ENCODE data around the gene SLC25A1. TPM values are rescaled to one million over a fixed set of nuclear protein-coding genes. Genes with fewer than 3 reads are reported as not detected.

Gene SLC25A1
- 10 to 100 TPM; 45.8 to 51.6 TPM for total RNA-seq
- 10 to 100 TPM; 36.7 to 49.3 TPM for polyA plus RNA-seq
- long read RNA-seq, donor 1, transcript SLC25A1-202 (9 exons, 1,514 nt), result minor isoform, 37 of 111 reads
- long read RNA-seq, donor 1, transcript SLC25A1-201 (9 exons, 1,648 nt), result major isoform, 53 of 111 reads
- long read RNA-seq, donor 1, partial matches to known transcripts, result 11 of 111 reads
- long read RNA-seq, donor 1, other reads (novel, unspliced or antisense), result 9 of 111 reads
- long read RNA-seq, donor 2, transcript SLC25A1-201 (9 exons, 1,648 nt), result major isoform, 38 of 58 reads
- long read RNA-seq, donor 2, transcript SLC25A1-202 (9 exons, 1,514 nt), result minor isoform, 8 of 58 reads
- long read RNA-seq, donor 2, partial matches to known transcripts, result 9 of 58 reads
- long read RNA-seq, donor 2, other reads (novel, unspliced or antisense), result 2 of 58 reads

DNA sequence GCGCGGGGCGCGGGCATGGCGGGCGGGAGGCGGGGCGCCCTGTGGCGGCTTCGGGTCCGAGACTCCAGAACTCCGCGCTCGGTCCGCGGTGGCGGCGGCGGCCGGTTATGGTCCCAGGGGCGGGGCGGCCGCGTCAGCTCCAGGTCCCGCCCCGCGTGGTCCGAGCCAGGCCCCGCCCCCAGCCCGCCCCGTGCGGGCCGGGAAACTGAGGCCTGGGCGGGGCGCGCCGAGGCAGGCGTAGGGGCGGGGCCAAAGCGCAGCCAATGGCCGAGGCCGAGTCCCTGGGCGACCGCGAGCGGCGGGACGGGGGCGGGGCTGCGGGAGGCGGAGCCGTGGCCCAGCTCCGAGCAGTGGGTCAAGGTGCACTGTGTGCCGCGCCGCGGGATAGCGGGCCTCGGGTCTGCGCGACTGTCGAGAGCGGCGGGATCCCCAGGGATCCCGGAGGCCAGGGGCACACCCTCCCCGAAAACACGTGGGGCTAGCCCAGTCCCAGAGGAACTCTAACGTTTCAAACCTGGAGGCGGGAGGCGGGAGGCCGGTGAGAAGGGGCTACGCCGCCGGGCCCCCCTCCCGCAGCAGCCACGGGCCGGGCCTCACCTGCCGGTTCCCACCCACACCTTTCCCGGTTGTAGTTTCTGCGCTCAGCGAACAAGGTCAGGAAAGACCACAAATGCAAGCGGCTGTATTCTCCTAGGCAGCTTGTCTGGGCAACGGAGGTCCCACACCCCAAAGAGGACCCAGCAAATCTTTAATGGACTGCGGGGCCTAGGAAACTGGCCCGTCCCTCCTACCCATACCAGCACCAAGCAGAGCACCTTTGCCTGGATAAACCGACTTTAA, at the start of gene SLC25A1:
TSS of gene SLC25A1 (minus strand) at position 80 of the 840 bp plus-strand sequence. CDS start at position 17, 63 bp downstream.
- Histone ChIP-seq H3K9me3 (ENCODE audit: control insufficient read depth, low read length) (no peaks in the 10 kb centered on the region), H3K27me3 (ENCODE audit: control insufficient read depth in 1 of 2, insufficient read depth in 2 of 2, low read length in 1 of 2) (no peaks in the 10 kb centered on the region), H3K27ac (ENCODE audit: low read depth in 1 of 2, low read length in 2 of 2) (peak within 1 kb of the TSS; percentile 43 to 63), H3K4me1 (ENCODE audit: control insufficient read depth in 1 of 2, insufficient read depth in 2 of 2, low read length in 2 of 2) (no peaks in the 10 kb centered on the region), H3K36me3 (ENCODE audit: control insufficient read depth in 1 of 2, insufficient read depth in 2 of 2, low read length in 1 of 2) (no peaks in the 10 kb centered on the region), H3K4me3 (ENCODE audit: low read length in 2 of 2) (peak within 1 kb of the TSS; percentile 49 to 77)
- 0 to 1% methylated on average over 58 to 86 of the region's 86 CpGs for WGBS, 2 donors
- ATAC-seq (ENCODE audit: low FRiP score) (peak; percentile 93), DNase-seq (peak; percentile 95 to 97)
- intact Hi-C loops (cut with DNase I), result loop anchor here (2.0 to 5.0 kb wide), 7 partner anchors 34 to 953 kb away; partner anchors contain the start of genes MRPL40 (in 2 of the 2), CDC45 (in 1 of the 2), CLTCL1 (in 1 of the 2) and ESS2 (in 1 of the 2)

DNA sequence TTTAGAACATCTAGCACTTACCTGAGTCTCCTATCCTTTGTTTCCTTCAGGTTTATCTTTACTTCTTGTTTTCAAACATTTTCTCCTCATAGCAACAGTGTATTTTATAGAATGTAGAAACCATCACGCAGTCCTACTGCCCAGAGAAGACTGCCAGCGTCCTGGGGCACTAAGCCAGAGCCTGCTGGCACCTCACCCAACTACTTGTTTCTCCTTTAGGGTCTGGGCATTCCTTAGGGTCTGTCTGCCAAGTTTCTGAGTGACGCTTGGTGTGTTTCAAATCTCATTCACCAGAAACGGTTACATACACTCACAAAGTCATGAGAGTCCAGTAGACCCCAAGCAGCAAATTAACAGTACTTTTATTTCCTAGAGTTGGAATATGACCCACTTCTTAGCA, 49.6 kb upstream of the SLC25A1 start:
- intact Hi-C loops (cut with DNase I), result no loop called here
- no peak for ATAC-seq (ENCODE audit: low FRiP score)
- WGBS, 2 donors, result 9 to 10% methylated on average over 4 of the region's 4 CpGs

DNA sequence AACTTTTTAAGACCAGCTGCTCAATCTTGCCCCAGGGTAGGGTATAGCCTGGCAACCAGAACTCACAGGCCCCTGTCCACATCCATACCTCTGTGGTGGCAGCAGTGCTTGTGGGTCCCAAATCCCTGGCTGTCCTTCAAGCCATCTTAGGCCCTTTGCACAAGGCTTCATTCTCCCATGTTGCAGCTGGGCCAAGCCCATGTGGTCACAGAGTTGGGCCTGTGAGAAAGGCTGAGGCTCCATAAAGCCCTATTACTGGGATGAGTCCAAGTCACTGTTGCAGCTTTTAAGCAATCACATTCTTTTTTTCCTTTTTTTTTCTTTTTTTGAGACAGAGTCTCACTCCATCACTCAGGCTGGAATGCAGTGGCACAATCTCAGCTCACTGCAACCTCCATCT, 47.9 kb upstream of the SLC25A1 start:
- no peaks in the 10 kb centered on the region for H3K4me1 ChIP-seq (ENCODE audit: control insufficient read depth in 1 of 2, insufficient read depth in 2 of 2, low read length in 2 of 2)
- peaks cover 0 to 3% of the 10 kb centered on the region in 2 donors for H3K36me3 ChIP-seq (ENCODE audit: control insufficient read depth in 1 of 2, insufficient read depth in 2 of 2, low read length in 1 of 2)
- DNase-seq (no peak), ATAC-seq (ENCODE audit: low FRiP score) (no peak)
- no peaks in the 10 kb centered on the region for H3K27me3 ChIP-seq (ENCODE audit: control insufficient read depth in 1 of 2, insufficient read depth in 2 of 2, low read length in 1 of 2)
- no peak overlapping the region for H3K27ac ChIP-seq (ENCODE audit: low read depth in 1 of 2, low read length in 2 of 2)
- no peaks in the 10 kb centered on the region for H3K9me3 ChIP-seq (ENCODE audit: control insufficient read depth, low read length)
- H3K4me3 ChIP-seq (ENCODE audit: low read length in 2 of 2), result no peak overlapping the region
- intact Hi-C loops (cut with DNase I), result no loop called here

More for the DNA sequence above, 49.6 kb upstream of the SLC25A1 start:
- H3K27ac ChIP-seq (ENCODE audit: low read depth in 1 of 2, low read length in 2 of 2), result no peak overlapping the region
- H3K4me3 ChIP-seq (ENCODE audit: low read length in 2 of 2), result no peak overlapping the region
- no peaks in the 10 kb centered on the region for H3K27me3 ChIP-seq (ENCODE audit: control insufficient read depth in 1 of 2, insufficient read depth in 2 of 2, low read length in 1 of 2)
- H3K9me3 ChIP-seq (ENCODE audit: control insufficient read depth, low read length), result no peaks in the 10 kb centered on the region
- peaks cover 0 to 2% of the 10 kb centered on the region in 2 donors for H3K36me3 ChIP-seq (ENCODE audit: control insufficient read depth in 1 of 2, insufficient read depth in 2 of 2, low read length in 1 of 2)
- H3K4me1 ChIP-seq (ENCODE audit: control insufficient read depth in 1 of 2, insufficient read depth in 2 of 2, low read length in 2 of 2), result no peaks in the 10 kb centered on the region
- DNase-seq, result no peak

DNA sequence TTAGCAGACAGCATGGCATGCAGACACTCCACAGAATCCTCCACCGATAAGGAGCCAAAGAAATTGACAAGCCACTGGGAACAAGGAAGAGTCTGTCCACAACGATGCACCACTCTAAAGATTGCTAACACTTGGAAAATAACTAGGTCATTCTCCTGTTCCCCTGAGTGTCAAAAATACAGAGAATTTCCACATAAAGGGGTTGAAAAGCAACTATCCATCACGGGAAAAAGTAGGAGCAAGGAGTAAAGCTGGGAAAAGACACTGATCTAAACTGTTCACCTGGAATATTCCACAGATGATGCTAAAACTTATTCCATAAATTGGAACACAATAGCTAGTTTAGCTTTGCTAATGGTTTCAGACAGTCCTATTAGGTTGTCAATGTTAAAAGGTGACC, 47.0 kb upstream of the SLC25A1 start:
- intact Hi-C loops (cut with DNase I), result no loop called here
- H3K27ac ChIP-seq (ENCODE audit: low read depth in 1 of 2, low read length in 2 of 2), result no peak overlapping the region
- peaks cover 0 to 3% of the 10 kb centered on the region in 2 donors for H3K36me3 ChIP-seq (ENCODE audit: control insufficient read depth in 1 of 2, insufficient read depth in 2 of 2, low read length in 1 of 2)
- no peaks in the 10 kb centered on the region for H3K4me1 ChIP-seq (ENCODE audit: control insufficient read depth in 1 of 2, insufficient read depth in 2 of 2, low read length in 2 of 2)
- H3K9me3 ChIP-seq (ENCODE audit: control insufficient read depth, low read length), result no peaks in the 10 kb centered on the region
- ATAC-seq (ENCODE audit: low FRiP score), result no peak
- no peak overlapping the region for H3K4me3 ChIP-seq (ENCODE audit: low read length in 2 of 2)
- H3K27me3 ChIP-seq (ENCODE audit: control insufficient read depth in 1 of 2, insufficient read depth in 2 of 2, low read length in 1 of 2), result no peaks in the 10 kb centered on the region
- 94 to 95% methylated on average over 3 of the region's 3 CpGs for whole genome bisulfite sequencing, 2 donors
- no peak for DNase-seq

DNA sequence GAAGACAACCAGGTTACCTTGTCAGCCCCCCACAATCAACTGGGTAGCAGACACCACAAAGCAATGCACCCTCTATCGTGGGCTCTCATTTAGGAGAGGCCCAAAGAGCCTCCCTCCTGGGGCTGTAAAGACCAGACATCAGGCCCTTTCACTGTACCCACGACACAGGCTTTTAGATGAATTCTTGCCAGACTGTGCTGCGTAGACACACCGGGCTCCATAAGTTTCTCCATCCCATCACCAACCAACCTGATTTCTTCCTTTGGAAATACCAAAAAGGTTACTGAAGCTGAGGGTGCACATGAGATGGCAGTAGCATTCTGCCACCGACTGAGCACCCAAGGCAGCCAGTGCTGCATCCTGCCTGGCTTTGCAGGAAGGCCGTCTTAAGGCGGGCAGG, 46.4 kb upstream of the SLC25A1 start:
- WGBS, 2 donors, result 96 to 97% methylated on average over 7 of the region's 7 CpGs
- Histone ChIP-seq H3K27ac (ENCODE audit: low read depth in 1 of 2, low read length in 2 of 2) (no peak overlapping the region), H3K9me3 (ENCODE audit: control insufficient read depth, low read length) (no peaks in the 10 kb centered on the region), H3K27me3 (ENCODE audit: control insufficient read depth in 1 of 2, insufficient read depth in 2 of 2, low read length in 1 of 2) (no peaks in the 10 kb centered on the region), H3K36me3 (ENCODE audit: control insufficient read depth in 1 of 2, insufficient read depth in 2 of 2, low read length in 1 of 2) (peaks cover 0 to 3% of the 10 kb centered on the region in 2 donors), H3K4me1 (ENCODE audit: control insufficient read depth in 1 of 2, insufficient read depth in 2 of 2, low read length in 2 of 2) (no peaks in the 10 kb centered on the region), H3K4me3 (ENCODE audit: low read length in 2 of 2) (no peak overlapping the region)
- ATAC-seq (ENCODE audit: low FRiP score) (no peak), DNase-seq (no peak)
- intact Hi-C loops (cut with DNase I), result no loop called here

DNA sequence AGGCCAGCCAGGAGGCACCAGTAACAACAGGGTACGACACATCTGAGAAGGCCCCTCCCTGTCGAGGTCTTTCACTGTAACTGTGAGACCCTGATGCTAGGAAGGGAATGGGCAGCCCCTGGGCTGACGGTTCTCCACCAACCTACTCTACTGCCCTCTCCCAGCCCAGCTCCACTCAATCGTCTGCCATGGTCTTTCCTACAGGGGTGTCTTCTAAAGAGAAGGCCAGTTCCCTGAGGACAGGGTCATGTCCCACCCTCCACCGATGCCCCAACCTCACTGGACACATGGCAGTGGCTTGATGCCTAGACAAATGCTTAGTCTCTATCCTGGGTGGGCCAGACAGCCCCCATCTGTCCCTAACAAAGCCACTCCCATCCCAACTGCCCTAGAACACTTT, 46.0 kb upstream of the SLC25A1 start:
- peaks cover 0 to 3% of the 10 kb centered on the region in 2 donors for H3K36me3 ChIP-seq (ENCODE audit: control insufficient read depth in 1 of 2, insufficient read depth in 2 of 2, low read length in 1 of 2)
- WGBS, 2 donors, result 93 to 97% methylated on average over 5 of the region's 5 CpGs
- ATAC-seq (ENCODE audit: low FRiP score) (no peak), DNase-seq (no peak)
- intact Hi-C loops (cut with DNase I), result no loop called here
- no peaks in the 10 kb centered on the region for H3K4me1 ChIP-seq (ENCODE audit: control insufficient read depth in 1 of 2, insufficient read depth in 2 of 2, low read length in 2 of 2)
- H3K4me3 ChIP-seq (ENCODE audit: low read length in 2 of 2), result no peak overlapping the region
- H3K27me3 ChIP-seq (ENCODE audit: control insufficient read depth in 1 of 2, insufficient read depth in 2 of 2, low read length in 1 of 2), result no peaks in the 10 kb centered on the region
- H3K27ac ChIP-seq (ENCODE audit: low read depth in 1 of 2, low read length in 2 of 2), result no peak overlapping the region
- no peaks in the 10 kb centered on the region for H3K9me3 ChIP-seq (ENCODE audit: control insufficient read depth, low read length)

DNA sequence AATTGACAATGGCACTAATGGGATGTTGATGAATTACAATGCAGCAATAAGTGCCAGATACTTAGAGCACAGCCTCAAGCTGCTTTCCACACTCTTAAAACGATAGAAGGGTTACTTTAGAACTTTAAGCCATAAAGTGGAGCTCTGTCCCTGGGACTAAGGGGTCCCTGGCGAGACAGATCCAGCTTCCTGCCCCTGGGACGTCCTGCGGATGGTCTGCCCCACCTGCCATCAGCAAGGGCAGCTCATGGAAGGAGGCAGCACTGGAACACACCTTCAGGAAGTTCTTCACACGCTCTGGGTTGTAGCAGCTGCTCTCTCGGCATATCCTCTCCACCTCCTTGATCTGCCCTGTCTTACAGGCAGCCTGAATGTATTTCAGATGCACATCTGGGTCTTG, 45.1 kb upstream of the SLC25A1 start:
- 93 to 96% methylated on average over 6 of the region's 6 CpGs for WGBS, 2 donors
- Histone ChIP-seq H3K36me3 (ENCODE audit: control insufficient read depth in 1 of 2, insufficient read depth in 2 of 2, low read length in 1 of 2) (peaks cover 0 to 3% of the 10 kb centered on the region in 2 donors), H3K27ac (ENCODE audit: low read depth in 1 of 2, low read length in 2 of 2) (no peak overlapping the region), H3K27me3 (ENCODE audit: control insufficient read depth in 1 of 2, insufficient read depth in 2 of 2, low read length in 1 of 2) (no peaks in the 10 kb centered on the region), H3K4me3 (ENCODE audit: low read length in 2 of 2) (no peak overlapping the region), H3K4me1 (ENCODE audit: control insufficient read depth in 1 of 2, insufficient read depth in 2 of 2, low read length in 2 of 2) (no peaks in the 10 kb centered on the region), H3K9me3 (ENCODE audit: control insufficient read depth, low read length) (no peaks in the 10 kb centered on the region)
- intact Hi-C loops (cut with DNase I), result no loop called here
- DNase-seq (no peak), ATAC-seq (ENCODE audit: low FRiP score) (no peak)

DNA sequence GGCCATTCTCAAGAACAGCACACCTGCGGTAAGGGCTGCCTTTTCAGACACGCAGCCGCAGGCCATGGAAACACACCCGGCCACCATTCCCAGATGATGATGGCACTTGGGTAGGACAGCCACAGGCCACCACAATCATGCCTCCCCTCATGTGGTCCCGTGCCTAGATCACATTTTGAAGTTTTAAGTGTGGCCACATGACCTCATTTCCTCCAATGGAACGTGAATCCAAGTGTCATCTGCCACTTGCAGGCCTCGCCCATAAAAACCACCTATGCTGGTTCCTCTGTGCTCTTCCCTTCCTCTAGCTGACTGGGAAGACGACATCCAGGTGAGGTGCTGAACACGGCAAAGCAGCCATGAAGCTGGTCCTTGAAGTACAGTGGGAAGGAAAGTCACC, 44.6 kb upstream of the SLC25A1 start:
- WGBS, 2 donors, result 94 to 96% methylated on average over 9 of the region's 9 CpGs
- DNase-seq (no peak), ATAC-seq (ENCODE audit: low FRiP score) (no peak)
- Histone ChIP-seq H3K27ac (ENCODE audit: low read depth in 1 of 2, low read length in 2 of 2) (no peak overlapping the region), H3K4me1 (ENCODE audit: control insufficient read depth in 1 of 2, insufficient read depth in 2 of 2, low read length in 2 of 2) (no peaks in the 10 kb centered on the region), H3K9me3 (ENCODE audit: control insufficient read depth, low read length) (no peaks in the 10 kb centered on the region), H3K27me3 (ENCODE audit: control insufficient read depth in 1 of 2, insufficient read depth in 2 of 2, low read length in 1 of 2) (no peaks in the 10 kb centered on the region), H3K4me3 (ENCODE audit: low read length in 2 of 2) (no peak overlapping the region), H3K36me3 (ENCODE audit: control insufficient read depth in 1 of 2, insufficient read depth in 2 of 2, low read length in 1 of 2) (peaks cover 0 to 3% of the 10 kb centered on the region in 2 donors)
- intact Hi-C loops (cut with DNase I), result no loop called here

Data from aorta (tissue), 5 donors.